Measurements from ENCODE around the gene LNPEP.

- TF ChIP-seq CTCF (IDR thresholded peaks at IDR 0.05) (no peak), POLR2AphosphoS5 (IDR thresholded peaks at IDR 0.05) (no peak)
These were observed 70.7 kb downstream of the LNPEP start for GRCh38 chr5:97006454-97007060.
